Erythroblast (primary cell): ENCODE data around the gene SMIM20.

Source experiments
- GATA1 ChIP-seq: IDR thresholded peaks from 2 replicates; pipeline ENCODE4 v1.6.1; 2011; ENCODE audit warnings: low read depth, mild to moderate bottlenecking, control low read depth, low read length, moderate library complexity
- POLR2A ChIP-seq: IDR thresholded peaks from 2 replicates; pipeline ENCODE4 v1.6.1; 2011; ENCODE audit warnings: mild to moderate bottlenecking, low read length

GRCh38 chr4:25888781-25889180 is 25.2 kb upstream of the SMIM20 start:
- TF ChIP-seq POLR2A (no peak), GATA1 (no peak)
